Activated CD4-positive, alpha-beta T cell treated with anti-CD3 and anti-CD28 coated beads, Interleukin-2, amount 50 U/mL, for 48 hours (primary cell): ENCODE results near the gene CWF19L2.
"Not testable (repeated sequence)": the region's sequence is repeated elsewhere in the genome, so short reads cannot be mapped to it uniquely, and the experiment has no call there.

ENCODE experiments used
- DNase-seq, 2 experiments: peaks; one replicate each; pipeline ENCODE4 v3.0.0-alpha.2; 2020

The CWF19L2 gene

DNA sequence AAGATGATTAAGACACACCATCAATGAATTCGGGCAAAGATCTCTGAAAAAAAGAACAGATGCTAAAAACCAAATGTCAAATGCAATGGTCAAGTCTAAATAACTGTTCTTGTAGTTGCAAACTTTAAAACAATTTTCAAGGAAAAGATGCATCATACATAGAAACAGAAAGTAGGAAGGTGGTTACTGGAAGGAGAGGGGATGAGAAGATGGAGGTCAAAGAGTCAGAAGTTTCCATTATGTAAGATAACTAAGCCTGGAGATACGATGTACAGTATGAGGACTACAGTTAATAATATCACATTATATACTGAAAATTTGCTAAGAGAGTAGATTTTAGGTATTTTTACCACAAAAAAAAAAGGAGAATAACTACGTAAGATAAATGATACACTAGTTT, 27.1 kb downstream of the CWF19L2 start:
- no peak for DNase-seq

DNA sequence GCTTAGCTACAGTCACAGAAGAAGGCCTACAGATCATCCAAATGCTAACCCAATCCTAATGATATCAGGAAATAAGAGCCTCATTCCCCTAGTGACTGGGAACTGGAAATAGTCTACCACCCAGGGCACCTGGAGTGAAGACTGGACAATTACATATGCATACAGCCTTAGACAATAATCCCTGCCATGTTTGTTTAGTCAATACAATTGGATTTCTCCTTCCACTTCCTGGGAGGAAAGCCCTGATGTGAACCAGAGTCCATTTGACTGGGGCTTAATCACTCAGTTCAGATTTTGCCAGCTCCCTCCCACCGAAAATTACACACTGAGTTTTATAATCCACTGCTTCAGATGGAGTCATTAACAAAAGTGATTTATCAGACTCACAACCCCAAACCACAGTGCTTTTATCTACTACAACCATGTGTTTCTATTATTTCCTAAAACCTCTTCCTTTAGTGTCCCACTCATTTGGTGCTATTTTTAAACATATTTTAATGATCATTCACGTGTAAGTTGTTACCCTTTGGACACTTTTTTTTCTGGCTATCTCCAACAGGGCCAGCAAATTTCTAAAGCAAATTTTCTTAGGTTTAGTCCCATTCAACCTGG, 29.9 kb downstream of the CWF19L2 start:
- no peak for DNase-seq

DNA sequence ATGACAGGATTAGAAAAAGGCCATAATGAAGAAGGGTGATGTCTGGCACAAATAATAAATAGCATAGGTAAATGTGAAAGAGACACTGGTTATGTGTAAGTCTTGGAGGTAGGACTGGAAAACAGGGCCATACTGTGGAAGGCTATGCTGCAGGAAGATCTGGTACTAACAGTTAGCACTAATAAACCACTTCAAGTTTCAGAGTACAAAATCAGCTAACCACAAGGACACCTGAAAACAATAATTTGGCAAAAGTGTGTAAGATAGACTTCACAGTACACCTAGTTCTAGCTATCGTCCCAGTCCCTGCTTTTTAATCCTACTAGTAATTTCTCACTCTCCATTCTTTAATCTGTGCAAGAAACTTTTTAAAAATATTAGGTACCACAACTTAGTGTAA, 44.3 kb downstream of the CWF19L2 start:
- DNase-seq: no peak

DNA sequence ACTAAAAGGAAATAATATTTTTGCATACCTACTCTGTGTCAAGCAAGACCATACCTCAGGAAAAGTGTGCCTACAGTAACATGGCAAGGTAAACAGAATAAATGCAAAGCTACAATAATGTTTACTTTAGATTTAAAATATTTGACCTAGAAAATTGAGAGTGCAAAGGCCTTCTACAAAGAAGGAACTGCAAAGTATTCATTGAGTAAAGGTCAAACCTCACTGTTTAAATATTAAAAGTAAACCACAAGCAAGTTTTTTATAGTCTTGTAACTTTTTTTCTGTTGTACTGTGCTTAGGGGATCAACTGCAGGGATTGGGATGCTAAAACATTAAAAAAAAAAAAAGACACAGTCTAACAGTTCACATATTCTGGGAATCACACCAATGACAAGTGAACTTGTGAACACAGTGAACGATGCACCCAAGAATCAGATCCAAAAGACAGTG, 48.8 kb downstream of the CWF19L2 start:
- no peak for DNase-seq

DNA sequence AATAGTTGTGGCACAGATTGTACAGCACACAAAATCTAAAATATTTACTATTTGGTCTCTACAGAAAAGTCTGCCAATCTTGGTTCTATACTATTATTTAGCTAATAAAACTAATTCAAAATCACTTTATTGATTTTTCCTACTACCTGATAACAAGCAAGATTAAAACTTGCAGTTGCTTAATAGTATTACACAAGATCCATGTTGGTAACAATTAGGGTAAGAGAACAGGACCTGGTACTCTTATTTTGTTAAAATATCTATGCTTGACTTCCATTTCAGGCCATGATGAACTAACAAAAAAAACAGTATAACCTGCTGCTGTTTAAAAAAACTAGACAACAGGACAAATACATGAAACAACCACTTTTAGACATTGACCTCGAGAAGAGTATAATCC, 52.4 kb downstream of the CWF19L2 start:
- DNase-seq: no peak

DNA sequence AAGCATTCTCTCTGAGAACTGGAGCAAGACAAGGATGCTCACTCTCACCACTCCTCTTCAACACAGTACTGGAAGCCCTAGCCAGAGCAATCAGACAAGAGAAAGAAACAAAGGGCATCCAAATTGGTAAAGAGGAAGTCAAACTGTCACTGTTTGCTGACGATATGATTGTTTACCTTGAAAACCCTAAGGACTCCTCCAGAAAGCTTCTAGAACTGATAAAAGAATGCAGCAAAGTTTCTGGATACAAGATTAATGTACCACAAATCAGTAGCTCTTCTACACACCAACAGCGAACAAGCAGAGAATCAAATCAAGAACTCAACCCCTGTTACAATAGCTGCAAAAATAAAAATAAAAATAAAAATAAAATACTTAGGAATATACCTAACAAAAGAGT, 56.5 kb downstream of the CWF19L2 start:
- DNase-seq: not testable (repeated sequence)

DNA sequence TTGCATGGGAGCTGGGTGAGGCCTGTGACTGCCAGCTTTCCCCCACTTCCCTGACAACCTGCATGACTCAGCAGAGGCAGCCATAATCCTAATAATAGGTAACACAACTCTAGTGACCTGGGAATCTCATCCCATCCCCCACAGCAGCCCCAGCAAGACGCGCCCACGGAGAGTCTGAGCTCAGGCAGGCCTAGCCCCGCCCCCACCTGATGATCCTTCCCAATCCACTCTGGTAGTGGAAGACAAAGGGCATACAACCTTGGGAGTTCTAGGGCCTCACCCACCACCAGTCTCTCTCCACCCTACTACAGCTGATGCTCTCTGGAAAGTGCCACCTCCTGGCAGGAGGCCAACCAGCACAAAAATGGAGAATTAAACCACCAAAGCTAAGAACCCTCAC, 60.3 kb downstream of the CWF19L2 start:
- no peak for DNase-seq

DNA sequence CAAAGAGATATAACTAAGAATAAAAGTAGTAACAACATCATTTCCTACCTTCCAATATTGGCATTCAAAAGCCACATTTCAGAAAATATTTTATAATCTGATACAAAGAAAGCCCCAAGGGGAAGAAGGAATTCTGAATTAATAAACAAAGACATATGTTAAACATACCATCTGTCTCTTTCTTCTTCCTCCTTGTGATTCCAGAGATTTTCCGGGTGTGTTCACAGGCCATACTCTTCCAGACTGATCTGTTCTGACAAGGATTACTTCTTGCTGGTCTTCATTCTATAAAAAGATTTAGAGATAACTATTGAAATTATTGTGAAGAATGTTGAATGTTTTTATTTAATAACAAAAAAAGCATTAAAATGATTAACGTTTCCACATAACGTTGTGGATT, 65.0 kb downstream of the CWF19L2 start:
- DNase-seq: no peak

DNA sequence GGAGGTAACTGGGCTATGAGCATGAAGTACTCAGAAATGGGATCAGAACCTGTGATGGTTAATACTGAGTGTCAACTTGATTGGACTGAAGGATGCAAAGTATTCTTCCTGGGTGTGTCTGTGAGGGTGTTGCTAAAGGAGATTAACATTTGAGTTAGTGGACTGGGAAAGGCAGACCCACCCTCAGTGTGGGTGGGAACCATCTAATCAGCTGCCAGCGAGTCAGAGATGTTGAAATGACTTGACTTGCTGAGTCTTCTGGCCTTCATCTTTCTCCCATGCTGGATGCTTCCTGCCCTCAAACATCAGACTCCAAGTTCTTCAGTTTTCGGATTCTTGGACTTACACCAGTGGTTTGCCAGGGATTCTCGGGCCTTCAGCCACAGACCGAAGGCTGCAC, 66.9 kb downstream of the CWF19L2 start:
- DNase-seq: not testable (repeated sequence)

DNA sequence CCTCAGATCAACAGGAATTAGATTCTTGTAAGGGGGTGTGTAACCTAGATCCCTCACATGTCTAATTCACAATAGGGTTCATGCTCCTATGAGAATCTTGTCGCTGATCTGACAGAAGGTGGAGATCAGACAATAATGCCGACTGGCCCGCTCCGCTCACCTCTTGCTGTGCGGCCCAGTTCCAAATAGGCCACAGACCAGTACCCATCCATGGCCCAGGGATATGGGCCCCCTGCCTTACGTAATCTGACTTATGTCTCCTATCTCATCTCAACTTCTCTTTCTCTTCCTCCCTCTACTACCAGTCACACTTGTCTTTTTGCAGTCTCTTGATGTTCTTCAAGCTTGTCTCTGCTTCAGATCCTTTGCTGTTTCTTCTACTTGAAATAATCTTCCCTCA, 70.0 kb downstream of the CWF19L2 start:
- no peak for DNase-seq

DNA sequence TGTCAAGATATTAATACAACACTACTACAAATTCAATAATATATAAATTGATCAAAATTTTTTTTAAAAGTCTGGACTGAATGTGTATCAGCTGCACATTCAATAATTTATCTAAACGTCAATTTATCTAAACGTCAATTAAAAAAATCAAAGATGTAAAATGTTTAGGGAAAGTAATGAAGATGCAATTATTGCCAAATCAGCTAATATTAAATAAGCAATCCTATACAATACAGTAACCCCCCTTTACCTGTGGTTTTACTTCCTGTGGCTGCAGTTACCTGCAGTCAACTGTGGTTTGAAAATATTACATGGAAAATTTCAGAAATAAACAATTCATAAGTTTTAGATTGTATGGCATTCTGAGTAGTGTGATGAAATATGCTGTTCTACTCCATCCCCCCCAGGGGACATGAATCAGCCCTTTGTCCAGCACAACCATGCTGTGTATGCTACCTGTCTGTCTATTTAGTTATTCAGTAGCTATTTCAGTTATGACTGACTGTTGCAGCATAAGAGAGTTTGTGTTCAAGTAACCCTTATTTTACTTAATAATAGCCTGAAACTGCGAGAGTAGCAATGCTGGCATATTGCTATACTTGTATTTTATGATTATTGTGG, 72.2 kb downstream of the CWF19L2 start:
- DNase-seq: no peak

DNA sequence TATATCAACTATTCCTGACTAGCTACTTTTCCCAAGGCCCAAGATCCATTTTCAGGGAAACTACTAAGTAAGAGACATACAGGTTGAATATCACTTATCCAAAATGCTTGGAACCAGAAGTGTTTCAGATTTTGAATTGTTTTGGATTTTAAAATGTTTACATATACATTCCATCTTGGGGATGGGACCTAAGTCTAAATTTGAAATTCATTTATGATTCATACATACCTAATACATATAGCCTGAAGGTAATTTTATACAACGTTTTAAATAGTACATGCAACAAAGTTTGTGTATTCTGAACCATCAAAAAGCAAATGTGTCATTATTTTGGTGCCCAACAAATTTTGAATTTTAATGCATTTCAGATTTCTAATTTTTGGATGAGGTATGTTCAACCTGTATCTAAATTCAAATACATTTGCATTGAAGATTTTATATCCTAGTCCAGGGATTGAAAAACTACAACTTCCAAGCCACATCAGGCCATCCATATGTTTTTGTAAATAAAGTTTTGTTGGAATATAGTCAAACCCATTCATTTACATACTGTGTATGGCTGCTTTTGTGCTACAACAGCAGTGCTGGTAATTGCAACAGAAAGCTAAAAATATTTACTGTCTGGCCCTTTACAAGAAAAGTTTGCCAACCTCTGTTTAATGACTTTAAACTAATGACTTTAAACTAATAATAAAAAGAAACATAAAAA, 73.3 kb downstream of the CWF19L2 start:
- no peak for DNase-seq

DNA sequence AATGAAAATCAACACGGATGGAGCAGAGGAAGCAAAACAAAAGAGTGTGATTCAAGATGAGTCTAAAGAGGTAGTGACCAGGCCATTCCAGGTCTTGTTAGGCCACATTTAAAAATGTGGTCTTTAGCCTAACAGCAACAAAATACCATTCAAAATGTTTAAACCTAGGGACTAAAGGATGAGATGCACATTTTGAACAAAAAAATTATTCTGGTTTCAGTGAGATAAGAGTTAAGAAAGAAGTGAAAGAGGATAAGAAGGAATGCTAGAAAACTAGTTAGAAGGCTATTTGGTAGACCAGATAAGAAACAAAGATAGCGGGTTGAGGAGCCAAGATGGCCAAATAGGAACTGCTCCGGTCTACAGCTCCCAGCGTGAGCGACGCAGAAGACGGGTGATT, 85.2 kb downstream of the CWF19L2 start:
- DNase-seq: no peak

DNA sequence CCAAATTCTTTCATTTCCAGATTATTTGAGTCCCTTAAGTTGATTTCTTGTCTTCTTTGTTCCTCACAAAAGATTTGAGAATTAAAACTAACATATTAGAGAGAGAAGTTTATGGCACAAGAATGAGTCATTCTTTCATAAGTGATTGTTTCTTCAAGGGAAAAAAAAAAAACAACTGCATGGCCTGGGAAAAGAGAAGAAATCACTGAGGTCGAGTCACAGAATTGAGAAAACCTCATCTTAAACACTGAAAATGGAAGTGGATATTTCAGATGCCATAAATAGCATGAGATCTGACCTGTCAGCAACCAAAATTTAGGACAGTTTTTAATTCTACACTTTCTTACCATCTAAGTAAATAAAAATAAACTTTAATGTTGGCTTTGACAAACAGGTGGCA, 87.2 kb downstream of the CWF19L2 start:
- no peak for DNase-seq

DNA sequence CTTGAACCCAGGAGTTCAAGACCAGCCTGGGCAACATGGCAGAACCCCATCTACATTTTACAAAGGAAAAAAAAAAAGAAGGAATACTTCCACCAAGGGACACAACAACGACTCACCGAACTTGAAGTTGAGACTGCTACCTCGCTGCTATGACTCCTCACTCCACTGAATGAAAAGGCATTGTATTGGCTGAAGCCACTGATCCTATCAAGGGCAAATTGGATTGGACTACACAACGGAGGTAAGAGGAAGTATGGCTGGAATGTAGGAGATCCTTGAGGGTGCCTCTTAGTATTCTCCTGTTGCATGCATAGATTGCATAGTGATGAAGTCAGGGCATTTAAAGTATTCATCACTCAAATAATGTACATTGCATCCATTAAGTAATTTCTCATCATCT, 97.9 kb downstream of the CWF19L2 start:
- DNase-seq: no peak

DNA sequence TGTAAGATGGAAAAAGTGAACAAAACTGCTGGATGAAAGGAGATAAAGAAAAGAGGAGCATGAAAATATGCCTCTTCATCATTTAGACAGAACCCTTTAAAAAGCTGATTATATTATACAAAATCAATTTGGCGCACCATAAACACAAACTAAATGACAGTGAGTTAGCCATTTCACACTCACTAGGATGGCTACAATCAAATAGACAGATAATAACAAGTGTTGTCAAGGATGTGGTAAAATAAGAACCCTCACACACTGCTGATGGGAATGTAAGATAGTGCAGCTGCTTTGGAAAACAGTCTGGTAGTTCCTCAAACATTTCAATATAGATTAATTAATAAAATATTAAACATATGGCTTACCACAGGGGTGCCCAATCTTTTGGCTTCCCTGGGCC, 99.7 kb downstream of the CWF19L2 start:
- DNase-seq: no peak

DNA sequence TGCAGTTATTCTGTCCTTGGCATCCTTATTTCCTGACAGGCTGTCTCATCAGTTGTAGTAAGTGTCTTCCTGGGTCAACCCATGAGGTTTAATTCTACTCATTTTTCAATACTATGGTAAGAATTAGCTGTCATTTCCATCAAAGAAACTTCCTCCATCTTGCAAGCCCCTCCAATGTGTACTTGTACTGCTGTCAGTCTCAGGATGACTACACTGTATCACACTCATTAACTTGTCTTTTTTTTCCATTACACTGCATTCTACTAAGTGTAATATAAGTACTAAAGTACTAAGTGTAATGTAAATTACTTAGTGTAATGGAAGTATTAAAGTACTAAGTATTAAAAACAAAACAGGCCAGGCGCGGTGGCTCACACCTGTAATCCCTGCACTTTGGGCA, 102.8 kb downstream of the CWF19L2 start:
- no peak for DNase-seq

DNA sequence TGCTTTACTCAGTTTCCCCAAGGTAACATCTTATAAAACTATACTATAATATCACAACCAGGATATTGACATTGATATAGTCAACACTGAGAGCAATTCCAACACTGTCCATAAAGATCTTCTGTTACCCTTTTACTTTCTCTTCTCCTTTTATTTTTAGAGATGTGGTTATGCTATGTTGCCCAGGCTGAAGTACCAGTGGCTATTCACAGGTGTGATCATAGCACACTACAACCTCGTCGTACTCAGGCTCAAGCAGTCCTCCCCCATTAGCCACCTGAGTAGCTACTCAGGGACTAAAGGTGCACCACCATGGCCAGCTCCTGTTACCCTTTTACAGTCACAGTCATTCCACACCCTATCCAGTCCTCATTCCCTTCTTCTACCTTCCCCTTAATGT, 119.7 kb downstream of the CWF19L2 start:
- no peak for DNase-seq

DNA sequence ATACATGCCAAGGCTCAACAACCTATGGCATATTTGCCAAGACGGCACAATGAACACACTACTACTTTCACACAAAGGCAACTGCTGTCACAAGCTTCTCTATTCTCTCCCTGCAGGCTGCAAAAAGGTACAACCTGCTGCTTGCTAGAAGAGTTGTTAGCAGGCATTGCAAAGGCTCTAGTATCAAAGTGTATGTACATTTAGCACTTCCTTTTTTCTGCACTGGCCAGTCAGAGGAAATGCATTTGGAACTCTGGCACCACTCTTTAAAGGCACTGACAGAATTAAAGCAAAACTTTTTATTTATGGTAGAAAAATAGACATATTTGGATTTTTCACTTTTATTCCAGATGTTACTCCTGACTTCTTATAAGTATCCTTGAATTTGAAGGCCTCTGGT, 125.9 kb downstream of the CWF19L2 start:
- no peak for DNase-seq

DNA sequence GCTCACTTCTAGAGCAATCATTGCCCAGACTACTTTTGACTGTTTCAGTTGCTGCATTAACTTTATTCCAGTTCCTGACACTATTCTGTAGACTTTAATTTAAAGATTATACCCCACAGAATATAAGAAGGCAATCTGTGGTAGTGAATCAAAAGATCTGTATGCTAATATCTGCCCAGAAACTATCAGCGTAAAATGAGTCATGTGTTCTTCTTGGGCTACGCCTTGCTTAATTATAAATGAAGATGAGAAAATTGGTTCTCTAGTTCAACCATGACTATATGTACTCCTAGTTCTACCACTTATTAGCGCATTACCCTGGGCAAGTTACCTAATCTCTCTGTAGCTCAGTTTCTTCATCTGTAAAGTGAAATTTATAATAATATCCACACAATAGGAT, 128.5 kb downstream of the CWF19L2 start:
- no peak for DNase-seq

DNA sequence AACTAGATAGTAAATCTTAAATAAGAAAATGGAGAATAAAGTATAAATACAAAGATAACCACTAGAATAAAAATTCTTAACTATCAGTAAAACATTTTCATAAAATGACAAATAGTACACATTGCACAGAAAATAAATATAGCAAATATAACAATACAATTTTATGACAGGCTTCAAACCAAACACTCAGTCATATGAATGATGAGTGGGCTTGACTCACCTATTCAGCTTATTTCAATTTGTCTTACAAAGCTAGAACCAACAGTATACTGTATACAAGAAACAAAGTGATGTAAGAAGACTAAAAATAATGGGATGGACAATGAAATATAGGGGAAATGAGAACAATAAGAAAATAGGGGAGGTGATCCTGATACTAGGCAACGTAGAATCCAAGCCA, 141.2 kb downstream of the CWF19L2 start:
- DNase-seq: no peak

DNA sequence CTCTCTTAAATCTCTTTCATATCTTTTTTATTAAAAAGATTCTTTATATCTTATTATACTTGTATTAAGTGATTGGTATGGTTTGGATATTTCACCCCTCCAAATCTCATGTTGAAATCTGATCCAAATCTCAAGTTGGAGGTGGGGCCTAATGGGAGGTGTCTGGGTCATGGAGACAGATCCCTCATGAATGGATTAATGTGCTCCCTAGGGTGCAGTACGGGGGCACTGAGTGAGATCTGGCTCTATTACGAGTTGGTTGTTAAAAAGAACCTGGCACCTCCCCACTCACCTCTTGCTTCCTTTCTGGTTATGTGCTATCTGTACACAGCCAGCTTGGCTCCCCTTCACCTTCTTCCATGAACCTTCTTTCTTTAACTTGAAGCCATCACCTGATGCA, 149.6 kb downstream of the CWF19L2 start:
- no peak for DNase-seq

DNA sequence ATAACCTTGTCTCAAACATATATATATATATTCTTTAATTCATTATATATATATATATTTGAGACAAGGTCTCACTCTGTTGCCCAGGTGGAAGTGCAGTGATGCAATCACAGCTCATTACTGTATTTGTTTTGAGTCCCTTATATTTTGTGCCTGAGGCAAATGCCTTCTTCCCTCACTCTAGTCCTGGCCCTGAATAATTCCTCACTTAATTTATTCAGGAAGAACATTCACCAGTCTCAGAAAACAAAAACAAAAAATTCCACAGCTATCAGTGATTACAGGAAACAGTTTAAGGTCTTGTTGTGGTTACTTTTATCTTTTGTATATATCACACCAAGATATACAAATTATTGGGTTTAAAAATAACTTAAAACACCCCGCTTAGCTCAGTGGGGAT, 155.7 kb downstream of the CWF19L2 start:
- DNase-seq: no peak

DNA sequence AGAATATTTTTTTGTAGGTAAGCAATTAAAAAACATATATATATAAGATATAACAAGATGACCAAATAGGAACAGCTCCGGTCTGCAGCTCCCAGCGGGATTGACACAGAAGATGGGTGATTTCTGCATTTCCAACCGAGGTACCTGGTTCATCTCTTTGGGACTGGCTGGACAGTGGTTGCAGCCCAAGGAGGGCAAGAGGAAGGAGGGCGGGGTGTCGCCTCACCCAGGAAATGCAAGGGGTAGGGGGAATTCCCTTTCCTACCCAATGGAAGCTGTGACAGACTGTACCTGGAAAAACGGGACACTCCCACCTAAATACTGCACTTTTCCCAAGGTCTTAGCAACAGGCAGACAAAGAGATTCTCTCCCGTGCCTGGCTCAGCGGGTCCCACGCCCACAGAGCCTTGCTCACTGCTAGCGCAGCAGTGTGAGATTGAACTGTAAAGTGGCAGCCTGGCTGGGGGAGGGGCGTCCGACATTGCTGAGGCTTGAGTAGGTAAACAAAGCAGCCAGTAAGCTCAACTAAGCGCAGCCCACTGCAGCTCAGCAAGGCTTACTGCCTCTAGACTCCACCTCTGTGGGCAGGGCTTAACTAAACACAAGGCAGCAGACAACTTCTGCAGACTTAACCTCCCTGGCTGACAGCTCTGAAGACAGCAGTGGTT, 163.8 kb downstream of the CWF19L2 start:
- no peak for DNase-seq
